GM12878 (cell line): ENCODE data around the gene NTM. TPM values are rescaled to one million over a fixed set of nuclear protein-coding genes. Genes with fewer than 3 reads are reported as not detected.

Experiments
- ATAC-seq: fragments of 200-7000 bp; cut with Tn5 transposase; 3 replicates; pipeline ENCODE4 v1.9.1; 2020; ENCODE audit warnings: mild to moderate bottlenecking, moderate library complexity
- BruUV-seq: library from RNA; stranded (reverse); fragments of 400-500 nt; replicated peaks from 2 replicates; lab custom pipeline; 2021; lab: Mats Ljungman, UMichigan
- CTCF ChIA-PET: fragments of 300-600 bp; sonication (Branson Sonifier 250); formaldehyde crosslinking; extraction: SDS; loops from one replicate; lab custom pipeline; 2021; ENCODE audit warnings: inconsistent platforms; lab: Yijun Ruan, JAX
- POLR2A ChIA-PET: fragments of 350-600 bp; formaldehyde crosslinking; extraction: SDS; loops from one replicate; lab custom pipeline; 2021; ENCODE audit warnings: inconsistent platforms; lab: Charles Lee
- RAD21 ChIA-PET: fragments of 300-600 bp; sonication (Branson Sonifier 250); formaldehyde crosslinking; loops from one replicate; lab custom pipeline; 2023; ENCODE audit warnings: antibody characterized with exemption; ENCODE audit not compliant: unreplicated experiment; lab: Charles Lee
- SMC1A ChIA-PET: fragments of 300-600 bp; sonication (Branson Sonifier 250); formaldehyde crosslinking; loops from one replicate; lab custom pipeline; 2023; ENCODE audit not compliant: unreplicated experiment, uncharacterized antibody; lab: Charles Lee
- DNase-seq: peaks from one replicate; pipeline ENCODE4 v3.0.0-alpha.2; 2011; ENCODE audit warnings: low read depth, low spot score
- FAIRE-seq: peaks from 3 replicates; lab custom pipeline; 2011; peaks lifted over from hg19 to GRCh38; lab: Jason Lieb, UNC
- H2AFZ ChIP-seq: 2 replicates; pipeline ENCODE4 v1.6.0; 2011; ENCODE audit warnings: low read depth, low read length, control low read depth; ENCODE audit not compliant: control insufficient read depth
- H3K27ac ChIP-seq: 2 replicates; pipeline ENCODE4 v1.5.1; 2011; ENCODE audit warnings: control low read depth; ENCODE audit not compliant: control insufficient read depth, insufficient read depth
- H3K27me3 ChIP-seq, 2 experiments: replicated peaks in 1 of 2; 2 replicates each; pipeline versions ENCODE4 v1.6.0 to v1.6.1; 2011; ENCODE audit warnings: low read length in 1 of 2; ENCODE audit not compliant: control insufficient read depth in 2 of 2, insufficient read depth in 2 of 2
- H3K36me3 ChIP-seq, 2 experiments: 2 replicates each; pipeline ENCODE4 v1.5.1; 2011; ENCODE audit warnings: low read length in 1 of 2; ENCODE audit not compliant: control insufficient read depth in 2 of 2, insufficient read depth in 2 of 2
- H3K4me1 ChIP-seq: 2 replicates; pipeline ENCODE4 v1.6.1; 2011; ENCODE audit warnings: mild to moderate bottlenecking, low read length, moderate library complexity, mixed read lengths; ENCODE audit not compliant: control insufficient read depth, insufficient read depth
- H3K4me2 ChIP-seq: 2 replicates; pipeline ENCODE4 v1.6.0; 2011; ENCODE audit warnings: control low read depth; ENCODE audit not compliant: control insufficient read depth, insufficient read depth
- H3K4me3 ChIP-seq: fragments of 200-600 bp; sonication (generic); 2 replicates; pipeline ENCODE4 v1.5.1; 2016
- H3K79me2 ChIP-seq: 2 replicates; pipeline ENCODE4 v1.6.0; 2011; ENCODE audit warnings: low read length; ENCODE audit not compliant: control insufficient read depth, insufficient read depth
- H3K9ac ChIP-seq: 2 replicates; pipeline ENCODE4 v1.8.0; 2011; ENCODE audit warnings: low read length, control low read depth, mixed read lengths; ENCODE audit not compliant: control insufficient read depth, insufficient read depth
- H3K9me3 ChIP-seq: replicated peaks from 3 replicates; pipeline ENCODE4 v1.5.1; 2011; ENCODE audit warnings: mild to moderate bottlenecking, low read length; ENCODE audit not compliant: control insufficient read depth, insufficient read depth
- H4K20me1 ChIP-seq: 2 replicates; pipeline ENCODE4 v1.6.0; 2011; ENCODE audit not compliant: control insufficient read depth, insufficient read depth
- ASH2L ChIP-seq: fragments of 300-600, 200-600 bp; sonication (generic); IDR thresholded peaks from 2 replicates; pipeline ENCODE4 v1.6.1; 2017; ENCODE audit warnings: low read depth, mild to moderate bottlenecking, borderline replicate concordance
- ATF7 ChIP-seq: fragments of 450-650 bp; IDR thresholded peaks from 2 replicates; pipeline ENCODE4 v1.6.1; 2016; ENCODE audit warnings: low read depth, mild to moderate bottlenecking
- BMI1 ChIP-seq: fragments of 450-650 bp; IDR thresholded peaks from 2 replicates; pipeline ENCODE4 v1.6.1; 2016; ENCODE audit warnings: mild to moderate bottlenecking, moderate library complexity, borderline replicate concordance
- CHD1 ChIP-seq: IDR thresholded peaks from 2 replicates; pipeline ENCODE4 v1.6.1; 2012; ENCODE audit warnings: low read depth, low read length, improper control_type of control experiment
- EGR1 ChIP-seq, 2 experiments: IDR thresholded peaks; 1 replicate in 1 of 2; 2 replicates in 1 of 2; pipeline ENCODE4 v1.6.1; 2011 to 2012; ENCODE audit warnings: low read depth in 2 of 2, low read length in 2 of 2, borderline replicate concordance in 1 of 2, mild to moderate bottlenecking in 1 of 2, moderate library complexity in 1 of 2
- FOS ChIP-seq: IDR thresholded peaks from 3 replicates; pipeline ENCODE4 v1.6.1; 2011; ENCODE audit warnings: borderline replicate concordance; ENCODE audit not compliant: insufficient read length; ENCODE audit errors: extremely low read depth
- HSF1 ChIP-seq: fragments of 150-350 bp; IDR thresholded peaks from 2 replicates; pipeline ENCODE4 v1.6.1; 2014; ENCODE audit warnings: mild to moderate bottlenecking, low read depth, low read length
- IKZF1 ChIP-seq: fragments of 450-650 bp; conservative IDR thresholded peaks from 2 replicates; pipeline ENCODE4 v1.6.1; 2017; ENCODE audit warnings: antibody characterized with exemption, mild to moderate bottlenecking
- MLLT1 ChIP-seq: fragments of 450-650 bp; IDR thresholded peaks from 2 replicates; pipeline ENCODE4 v1.6.1; 2016; ENCODE audit warnings: mild to moderate bottlenecking
- NFYA ChIP-seq: IDR thresholded peaks from 2 replicates; pipeline ENCODE4 v1.6.1; 2011; ENCODE audit warnings: low read depth, mild to moderate bottlenecking, low read length, improper control_type of control experiment, borderline replicate concordance
- PML ChIP-seq: IDR thresholded peaks from 2 replicates; pipeline ENCODE4 v1.6.1; 2012; ENCODE audit warnings: low read length, inconsistent platforms
- POLR2AphosphoS2 ChIP-seq: IDR thresholded peaks from 2 replicates; pipeline ENCODE4 v1.6.1; 2011; ENCODE audit warnings: low read depth, mild to moderate bottlenecking, low read length, improper control_type of control experiment, moderate library complexity
- REST ChIP-seq: IDR thresholded peaks from 2 replicates; pipeline ENCODE4 v1.6.1; 2012; ENCODE audit warnings: mild to moderate bottlenecking, low read depth, low read length
- SMAD1 ChIP-seq: fragments of 450-650 bp; IDR thresholded peaks from 2 replicates; pipeline ENCODE4 v1.6.1; 2018; ENCODE audit warnings: mild to moderate bottlenecking, low read depth; ENCODE audit not compliant: partially characterized antibody
- SMC3 ChIP-seq: IDR thresholded peaks from 2 replicates; pipeline ENCODE4 v1.6.1; 2011; ENCODE audit warnings: low read length, improper control_type of control experiment, borderline replicate concordance
- SP1 ChIP-seq: IDR thresholded peaks from one replicate; pipeline ENCODE4 v1.6.1; 2011; ENCODE audit warnings: low read depth, low read length
- SUPT20H ChIP-seq: IDR thresholded peaks from 2 replicates; pipeline ENCODE4 v1.6.1; 2011; ENCODE audit warnings: low read depth, mild to moderate bottlenecking, low read length, moderate library complexity, borderline replicate concordance; ENCODE audit not compliant: control insufficient read depth
- TBL1XR1 ChIP-seq: IDR thresholded peaks from 2 replicates; pipeline ENCODE4 v1.6.1; 2012; ENCODE audit warnings: low read depth, low read length, improper control_type of control experiment
- YY1 ChIP-seq: IDR thresholded peaks from 2 replicates; pipeline ENCODE4 v1.6.1; 2011; ENCODE audit warnings: low read depth, mild to moderate bottlenecking, low read length
- WGBS: methylation state at CpG from one replicate; pipeline ENCODE4 v1.1.6; 2016; ENCODE audit warnings: low lambda C conversion rate; ENCODE audit not compliant: insufficient replicate concordance, insufficient coverage; ENCODE audit errors: missing lambda C conversion rate; 5-methylcytosine and 5-hydroxymethylcytosine counted together
- in situ Hi-C: fragments of 300-500 bp; cut with MboI; formaldehyde crosslinking; loops from 9 replicates; pipeline ENCODE4 v1.14.3; 2018; ENCODE audit warnings: mixed read lengths
- intact Hi-C: fragments of 100-400 bp; cut with micrococcal nuclease; formaldehyde crosslinking; loops from one replicate; pipeline ENCODE4 v1.14.2; 2022; ENCODE audit not compliant: unreplicated experiment
- polyA plus RNA-seq, 11 experiments: library from polyadenylated mRNA; depleted of rRNA in 4 of 11; unstranded in 6 of 11; stranded (reverse) in 5 of 11; fragments of >200 nt; fragmentation: Nextera tagmentation in 4 of 11; fragmentation: Illumina TruSeq in 1 of 11; extraction: Ambion mirVana in 4 of 11; extraction: Trizol in 1 of 11; gene quantifications; 1 replicate in 1 of 11; 2 replicates in 10 of 11; pipeline versions ENCODE4 v1.2.1 to v1.2.3, GENCODE V29; 2011 to 2016; ENCODE audit warnings: inconsistent platforms in 2 of 11, missing spikeins in 2 of 11, low read depth in 1 of 11
- total RNA-seq, 4 experiments: library from RNA; depleted of rRNA in 3 of 4; stranded (reverse); fragments of >200 nt in 3 of 4; fragmentation: Illumina TruSeq in 1 of 4; extraction: Trizol in 1 of 4; gene quantifications; 2 replicates each; pipeline versions ENCODE4 v1.2.1 to v1.2.3, GENCODE V29; 2013 to 2021

Gene NTM
- total and polyA plus RNA-seq, 10 of the 15 experiments (the other 5 are each of a cell fraction or from before 2014, with no cell fraction given), result not detected

GRCh38 chr11:131998020-131998419 lies 627.6 kb downstream of the NTM start (continued):
- TF ChIP-seq CHD1 (no peak), EGR1 (IDR thresholded peaks at IDR 0.05; ENCODE audit: borderline replicate concordance in 1 of 2, low read depth in 2 of 2, low read length in 2 of 2) (no peak), SP1 (no peak), YY1 (no peak)

- ChIA-PET SMC1A (no interaction called here), CTCF (no interaction called here), RAD21 (no interaction called here), POLR2A (no interaction called here)
- intact Hi-C loops (no loop called here), in situ Hi-C loops (no loop called here)
- H3K36me3 ChIP-seq, result no peaks in the 10 kb centered on the region
- ATAC-seq (no peak), DNase-seq (no peak), FAIRE-seq (no peak)
- H3K79me2 ChIP-seq, result no peaks in the 10 kb centered on the region
- no peak overlapping the region for H2AFZ ChIP-seq
- H3K9me3 ChIP-seq, result no peaks in the 10 kb centered on the region; the same call in 2 of the 3 replicates
- no peak overlapping the region for H3K9ac ChIP-seq
- 9% methylated on average over 6 of the region's 6 CpGs for WGBS
- no peaks in the 10 kb centered on the region for H3K27me3 ChIP-seq
- no peak overlapping the region for H3K4me2 ChIP-seq
- BruUV-seq, result no TSS peak
- H3K4me1 ChIP-seq, result no peaks in the 10 kb centered on the region
- H3K27ac ChIP-seq, result no peak overlapping the region
- H4K20me1 ChIP-seq, result no peaks in the 10 kb centered on the region
- H3K4me3 ChIP-seq, result no peak overlapping the region
- no peak for TF ChIP-seq BMI1
- no peak for TF ChIP-seq POLR2AphosphoS2
- TF ChIP-seq SMC3, result no peak
- no peak for TF ChIP-seq REST
- TF ChIP-seq FOS, result no peak
- no peak for TF ChIP-seq TBL1XR1
- TF ChIP-seq SUPT20H, result no peak
- no peak for TF ChIP-seq SMAD1
- TF ChIP-seq PML, result no peak
- TF ChIP-seq SP1, result no peak
- no peak for TF ChIP-seq NFYA
- no peak for TF ChIP-seq IKZF1
- no peak for TF ChIP-seq ATF7
- no peak for TF ChIP-seq ASH2L
- TF ChIP-seq MLLT1, result no peak
- TF ChIP-seq HSF1, result no peak
These were observed 628.7 kb downstream of the NTM start for GRCh38 chr11:131999084-131999483.
